ENCODE measurements around the gene PFDN1. TPM values are rescaled to one million over a fixed set of nuclear protein-coding genes. Genes with fewer than 3 reads are reported as not detected.

PFDN1 gene
- total and polyA plus RNA-seq, 9 of the 15 experiments (the other 6 are each of a cell fraction or from before 2014, with no cell fraction given): 45.5 to 215 (median 78.0) TPM

DNA sequence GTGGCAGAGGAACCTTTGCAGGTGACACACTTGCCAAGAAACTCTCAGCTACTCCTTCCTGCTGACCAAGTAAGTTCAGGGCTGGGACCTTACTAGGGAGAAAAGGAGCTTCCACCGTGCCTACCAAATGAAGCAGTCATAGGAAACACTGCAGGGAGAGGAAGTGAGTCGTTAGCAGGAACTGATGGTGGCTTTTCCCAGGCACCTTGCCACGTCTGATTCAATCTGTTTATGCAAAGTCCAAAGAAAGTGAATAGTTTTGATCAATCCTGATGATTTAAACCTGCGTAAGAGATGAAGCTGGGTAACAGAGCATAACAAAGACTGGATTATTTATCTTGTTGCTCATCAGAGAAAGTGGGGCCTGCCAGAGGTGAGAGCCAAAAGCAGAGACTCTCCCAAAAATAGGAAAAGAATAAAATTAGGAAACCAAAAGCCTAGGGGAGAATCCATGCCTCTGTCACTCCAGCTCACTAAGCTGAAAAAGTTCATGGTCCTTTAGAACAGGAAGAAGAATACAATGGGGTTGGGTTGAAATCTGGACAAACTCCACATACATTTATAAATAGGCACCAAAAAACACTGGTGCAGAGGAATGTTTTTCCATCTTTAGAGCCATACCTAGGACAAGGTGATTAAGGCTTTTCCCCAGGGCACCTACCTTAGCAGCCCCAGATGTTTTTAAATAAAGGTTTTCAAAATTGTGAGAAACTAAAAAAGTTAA, 9.3 kb upstream of the PFDN1 start (continued):
- TF ChIP-seq, protein P1, sequence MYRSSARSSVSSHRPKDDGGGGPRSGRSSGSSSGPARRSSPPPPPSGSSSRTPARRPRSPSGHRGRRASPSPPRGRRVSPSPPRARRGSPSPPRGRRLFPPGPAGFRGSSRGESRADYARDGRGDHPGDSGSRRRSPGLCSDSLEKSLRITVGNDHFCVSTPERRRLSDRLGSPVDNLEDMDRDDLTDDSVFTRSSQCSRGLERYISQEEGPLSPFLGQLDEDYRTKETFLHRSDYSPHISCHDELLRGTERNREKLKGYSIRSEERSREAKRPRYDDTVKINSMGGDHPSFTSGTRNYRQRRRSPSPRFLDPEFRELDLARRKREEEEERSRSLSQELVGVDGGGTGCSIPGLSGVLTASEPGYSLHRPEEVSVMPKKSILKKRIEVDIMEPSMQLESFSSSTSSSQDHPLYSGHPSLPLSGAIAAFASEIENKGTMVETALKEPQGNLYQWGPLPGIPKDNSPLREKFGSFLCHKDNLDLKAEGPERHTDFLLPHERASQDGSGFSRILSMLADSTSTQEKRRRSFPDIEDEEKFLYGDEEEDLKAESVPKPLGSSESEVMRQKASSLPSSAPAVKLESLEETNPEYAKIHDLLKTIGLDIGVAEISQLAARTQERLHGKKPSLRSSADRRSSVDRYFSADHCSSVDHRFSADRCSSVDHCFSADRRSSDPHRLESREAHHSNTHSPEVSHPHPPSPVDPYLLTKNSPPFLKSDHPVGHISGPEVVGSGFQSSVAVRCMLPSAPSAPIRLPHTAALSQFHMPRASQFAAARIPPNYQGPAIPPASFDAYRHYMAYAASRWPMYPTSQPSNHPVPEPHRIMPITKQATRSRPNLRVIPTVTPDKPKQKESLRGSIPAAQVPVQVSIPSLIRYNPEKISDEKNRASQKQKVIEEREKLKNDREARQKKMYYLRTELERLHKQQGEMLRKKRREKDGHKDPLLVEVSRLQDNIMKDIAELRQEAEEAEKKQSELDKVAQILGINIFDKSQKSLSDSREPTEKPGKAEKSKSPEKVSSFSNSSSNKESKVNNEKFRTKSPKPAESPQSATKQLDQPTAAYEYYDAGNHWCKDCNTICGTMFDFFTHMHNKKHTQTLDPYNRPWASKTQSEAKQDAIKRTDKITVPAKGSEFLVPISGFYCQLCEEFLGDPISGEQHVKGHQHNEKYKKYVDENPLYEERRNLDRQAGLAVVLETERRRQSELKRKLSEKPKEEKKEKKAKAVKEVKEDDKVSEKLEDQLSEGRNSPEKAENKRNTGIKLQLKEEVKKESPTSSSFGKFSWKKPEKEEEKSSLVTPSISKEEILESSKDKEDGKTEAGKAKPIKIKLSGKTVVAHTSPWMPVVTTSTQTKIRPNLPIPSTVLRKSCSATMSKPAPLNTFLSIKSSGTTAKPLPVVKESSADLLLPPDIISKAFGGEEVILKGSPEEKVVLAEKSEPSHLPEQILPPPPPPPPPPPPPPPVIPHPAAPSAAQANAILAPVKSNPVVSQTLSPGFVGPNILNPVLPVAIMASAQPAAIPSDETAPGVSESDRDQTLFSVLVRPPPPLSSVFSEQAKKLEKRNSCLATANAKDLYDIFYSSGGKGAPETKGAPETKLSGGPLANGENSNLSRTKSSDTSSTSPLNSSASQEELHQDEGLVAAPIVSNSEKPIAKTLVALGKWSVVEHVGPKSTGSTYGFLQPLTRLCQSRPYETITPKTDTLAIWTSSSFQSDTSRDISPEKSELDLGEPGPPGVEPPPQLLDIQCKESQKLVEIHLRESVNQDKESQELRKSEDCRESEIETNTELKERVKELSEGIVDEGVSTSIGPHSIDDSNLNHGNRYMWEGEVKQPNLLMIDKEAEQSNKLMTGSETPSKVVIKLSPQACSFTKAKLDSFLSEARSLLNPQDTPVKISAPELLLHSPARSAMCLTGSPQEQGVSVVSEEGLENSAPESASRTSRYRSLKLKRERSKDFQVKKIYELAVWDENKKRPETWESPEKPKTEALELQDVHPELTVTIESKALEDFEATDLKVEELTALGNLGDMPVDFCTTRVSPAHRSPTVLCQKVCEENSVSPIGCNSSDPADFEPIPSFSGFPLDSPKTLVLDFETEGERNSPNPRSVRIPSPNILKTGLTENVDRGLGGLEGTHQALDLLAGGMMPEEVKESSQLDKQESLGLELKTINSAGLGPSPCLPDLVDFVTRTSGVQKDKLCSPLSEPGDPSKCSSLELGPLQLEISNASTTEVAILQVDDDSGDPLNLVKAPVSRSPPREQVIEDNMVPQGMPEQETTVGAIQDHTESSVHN (IDR thresholded peaks at IDR 0.05; ENCODE audit: borderline replicate concordance in 1 of 2, low read depth in 1 of 2): no peak
- TF ChIP-seq SMARCA4 (IDR thresholded peaks at IDR 0.05): no peak
- no peak for TF ChIP-seq ZNF668 (CRISPR knock-in tag; IDR thresholded peaks at IDR 0.05)
- TF ChIP-seq, protein P2, sequence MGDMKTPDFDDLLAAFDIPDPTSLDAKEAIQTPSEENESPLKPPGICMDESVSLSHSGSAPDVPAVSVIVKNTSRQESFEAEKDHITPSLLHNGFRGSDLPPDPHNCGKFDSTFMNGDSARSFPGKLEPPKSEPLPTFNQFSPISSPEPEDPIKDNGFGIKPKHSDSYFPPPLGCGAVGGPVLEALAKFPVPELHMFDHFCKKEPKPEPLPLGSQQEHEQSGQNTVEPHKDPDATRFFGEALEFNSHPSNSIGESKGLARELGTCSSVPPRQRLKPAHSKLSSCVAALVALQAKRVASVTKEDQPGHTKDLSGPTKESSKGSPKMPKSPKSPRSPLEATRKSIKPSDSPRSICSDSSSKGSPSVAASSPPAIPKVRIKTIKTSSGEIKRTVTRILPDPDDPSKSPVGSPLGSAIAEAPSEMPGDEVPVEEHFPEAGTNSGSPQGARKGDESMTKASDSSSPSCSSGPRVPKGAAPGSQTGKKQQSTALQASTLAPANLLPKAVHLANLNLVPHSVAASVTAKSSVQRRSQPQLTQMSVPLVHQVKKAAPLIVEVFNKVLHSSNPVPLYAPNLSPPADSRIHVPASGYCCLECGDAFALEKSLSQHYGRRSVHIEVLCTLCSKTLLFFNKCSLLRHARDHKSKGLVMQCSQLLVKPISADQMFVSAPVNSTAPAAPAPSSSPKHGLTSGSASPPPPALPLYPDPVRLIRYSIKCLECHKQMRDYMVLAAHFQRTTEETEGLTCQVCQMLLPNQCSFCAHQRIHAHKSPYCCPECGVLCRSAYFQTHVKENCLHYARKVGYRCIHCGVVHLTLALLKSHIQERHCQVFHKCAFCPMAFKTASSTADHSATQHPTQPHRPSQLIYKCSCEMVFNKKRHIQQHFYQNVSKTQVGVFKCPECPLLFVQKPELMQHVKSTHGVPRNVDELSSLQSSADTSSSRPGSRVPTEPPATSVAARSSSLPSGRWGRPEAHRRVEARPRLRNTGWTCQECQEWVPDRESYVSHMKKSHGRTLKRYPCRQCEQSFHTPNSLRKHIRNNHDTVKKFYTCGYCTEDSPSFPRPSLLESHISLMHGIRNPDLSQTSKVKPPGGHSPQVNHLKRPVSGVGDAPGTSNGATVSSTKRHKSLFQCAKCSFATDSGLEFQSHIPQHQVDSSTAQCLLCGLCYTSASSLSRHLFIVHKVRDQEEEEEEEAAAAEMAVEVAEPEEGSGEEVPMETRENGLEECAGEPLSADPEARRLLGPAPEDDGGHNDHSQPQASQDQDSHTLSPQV (IDR thresholded peaks at IDR 0.05): 0 out of 2 replicates have a peak, but pooled peaks have one; percentile 19
- no peak for TF ChIP-seq HNRNPK (IDR thresholded peaks at IDR 0.05; ENCODE audit: low read depth, low read length, poor library complexity, severe bottlenecking)
- TF ChIP-seq DMBX1 (CRISPR knock-in tag; IDR thresholded peaks at IDR 0.05; ENCODE audit: borderline replicate concordance): no peak

Measured in K562 (cell line).